ENCODE results near the gene PRICKLE1.

- TF ChIP-seq POLR2A (IDR thresholded peaks at IDR 0.05) (no peak), CTCF (IDR thresholded peaks at IDR 0.05) (no peak)
These were observed 108.2 kb downstream of the PRICKLE1 start for GRCh38 chr12:42481368-42481767.

Measured in body of pancreas (tissue), 4 donors.